ENCODE results near the gene OPRL1. TPM values are rescaled to one million over a fixed set of nuclear protein-coding genes. Genes with fewer than 3 reads are reported as not detected.

The OPRL1 gene
- total RNA-seq, 1 experiment from 2014 or later: 34.0 TPM

DNA sequence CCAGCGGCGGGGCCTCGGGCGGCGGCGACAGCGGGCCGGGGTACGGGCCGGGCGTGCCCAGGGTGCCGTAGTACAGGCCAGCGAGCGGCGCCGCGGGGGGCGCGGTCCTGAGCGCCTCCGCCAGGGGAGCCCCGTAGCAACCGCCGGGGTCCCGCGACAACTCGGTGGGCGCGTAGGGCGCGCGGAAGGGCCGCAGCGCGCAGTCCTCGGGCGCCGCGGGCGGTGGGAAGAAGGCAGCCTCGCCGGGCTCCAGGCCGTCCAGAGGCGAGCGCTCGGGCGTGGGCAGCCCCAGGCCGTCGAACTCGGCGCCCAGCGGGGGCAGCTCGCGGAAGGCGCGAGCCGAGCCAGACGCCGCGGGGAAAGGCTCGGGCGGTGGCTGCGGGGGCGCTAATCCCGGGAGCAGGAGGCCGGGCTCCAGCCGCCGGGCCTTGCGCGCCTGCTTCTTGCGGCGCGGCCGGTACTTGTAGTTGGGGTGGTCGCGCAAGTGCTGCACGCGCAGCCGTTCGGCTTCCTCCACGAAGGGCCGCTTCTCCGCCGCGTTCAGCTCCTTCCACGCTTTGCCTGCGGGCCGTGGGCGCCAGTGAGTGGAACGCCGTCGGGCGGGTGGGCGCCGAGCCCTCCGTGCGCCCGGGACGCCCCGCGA, 31.4 kb upstream of the OPRL1 start:
- Histone ChIP-seq H2AFZ (ENCODE audit: low read length) (no peak overlapping the region), H3K9me2 (replicated peaks; ENCODE audit: insufficient read depth, low read length) (no peaks in the 10 kb centered on the region), H3K4me1 (ENCODE audit: low read length) (peaks cover 16% of the 10 kb centered on the region), H3K4me3 (ENCODE audit: low read length) (no peak overlapping the region), H3K27ac (ENCODE audit: low read length) (no peak overlapping the region), H3K27me3 (ENCODE audit: low read length) (no peaks in the 10 kb centered on the region), H3K79me2 (ENCODE audit: low read length) (no peaks in the 10 kb centered on the region), H3K36me3 (ENCODE audit: insufficient read depth, low read length) (no peaks in the 10 kb centered on the region), H3K9me3 (ENCODE audit: low read length) (no peaks in the 10 kb centered on the region), H4K20me1 (ENCODE audit: insufficient read depth, low read depth, low read length) (no peaks in the 10 kb centered on the region; the same call in 1 of the 2 replicates), H3K9ac (ENCODE audit: low read length) (no peak overlapping the region), H3K4me2 (ENCODE audit: low read depth, low read length, poor library complexity, severe bottlenecking) (no peak overlapping the region)
- no peak for DNase-seq

- Histone ChIP-seq H3K4me2 (ENCODE audit: low read depth, low read length, poor library complexity, severe bottlenecking) (peak within 1 kb of the TSS; percentile 58), H3K4me1 (ENCODE audit: low read length) (peaks cover 16% of the 10 kb centered on the region), H3K36me3 (ENCODE audit: insufficient read depth, low read length) (no peaks in the 10 kb centered on the region), H3K9ac (ENCODE audit: low read length) (peak within 1 kb of the TSS; percentile 23; the same call in 1 of the 2 replicates), H3K27me3 (ENCODE audit: low read length) (no peaks in the 10 kb centered on the region), H3K79me2 (ENCODE audit: low read length) (no peaks in the 10 kb centered on the region), H2AFZ (ENCODE audit: low read length) (no peak within 1 kb of the TSS), H3K4me3 (ENCODE audit: low read length) (no peak within 1 kb of the TSS; the same call in 1 of the 2 replicates), H3K9me2 (replicated peaks; ENCODE audit: insufficient read depth, low read length) (no peaks in the 10 kb centered on the region), H3K27ac (ENCODE audit: low read length) (no peak within 1 kb of the TSS), H3K9me3 (ENCODE audit: low read length) (no peaks in the 10 kb centered on the region), H4K20me1 (ENCODE audit: insufficient read depth, low read depth, low read length) (no peaks in the 10 kb centered on the region; the same call in 1 of the 2 replicates)
- DNase-seq: no peak
Observed at GRCh38 chr20:64049060-64049877, 30.6 kb upstream of the OPRL1 start, which contains the start of gene SOX18. SOX18 (minus strand) TSS chr20:64049639; CDS start chr20:64049516, 123 bp downstream.

GRCh38 chr20:64049878-64050260, 30.0 kb upstream of the OPRL1 start:
- no peaks in the 10 kb centered on the region for H3K36me3 ChIP-seq (ENCODE audit: insufficient read depth, low read length)
- no peaks in the 10 kb centered on the region for H3K9me3 ChIP-seq (ENCODE audit: low read length)
- no peaks in the 10 kb centered on the region for H3K9me2 ChIP-seq (replicated peaks; ENCODE audit: insufficient read depth, low read length)
- peak; percentile 79 for DNase-seq
- H3K9ac ChIP-seq (ENCODE audit: low read length): peak overlapping the region; percentile 23; the same call in 1 of the 2 replicates
- no peak overlapping the region for H2AFZ ChIP-seq (ENCODE audit: low read length)
- peak overlapping the region; percentile 58 for H3K4me2 ChIP-seq (ENCODE audit: low read depth, low read length, poor library complexity, severe bottlenecking)
- no peaks in the 10 kb centered on the region for H3K79me2 ChIP-seq (ENCODE audit: low read length)
- H3K27me3 ChIP-seq (ENCODE audit: low read length): no peaks in the 10 kb centered on the region
- H3K4me3 ChIP-seq (ENCODE audit: low read length): no peak overlapping the region; the same call in 1 of the 2 replicates
- peaks cover 19% of the 10 kb centered on the region for H3K4me1 ChIP-seq (ENCODE audit: low read length)
- no peak overlapping the region for H3K27ac ChIP-seq (ENCODE audit: low read length)
- H4K20me1 ChIP-seq (ENCODE audit: insufficient read depth, low read depth, low read length): no peaks in the 10 kb centered on the region; the same call in 1 of the 2 replicates

DNA sequence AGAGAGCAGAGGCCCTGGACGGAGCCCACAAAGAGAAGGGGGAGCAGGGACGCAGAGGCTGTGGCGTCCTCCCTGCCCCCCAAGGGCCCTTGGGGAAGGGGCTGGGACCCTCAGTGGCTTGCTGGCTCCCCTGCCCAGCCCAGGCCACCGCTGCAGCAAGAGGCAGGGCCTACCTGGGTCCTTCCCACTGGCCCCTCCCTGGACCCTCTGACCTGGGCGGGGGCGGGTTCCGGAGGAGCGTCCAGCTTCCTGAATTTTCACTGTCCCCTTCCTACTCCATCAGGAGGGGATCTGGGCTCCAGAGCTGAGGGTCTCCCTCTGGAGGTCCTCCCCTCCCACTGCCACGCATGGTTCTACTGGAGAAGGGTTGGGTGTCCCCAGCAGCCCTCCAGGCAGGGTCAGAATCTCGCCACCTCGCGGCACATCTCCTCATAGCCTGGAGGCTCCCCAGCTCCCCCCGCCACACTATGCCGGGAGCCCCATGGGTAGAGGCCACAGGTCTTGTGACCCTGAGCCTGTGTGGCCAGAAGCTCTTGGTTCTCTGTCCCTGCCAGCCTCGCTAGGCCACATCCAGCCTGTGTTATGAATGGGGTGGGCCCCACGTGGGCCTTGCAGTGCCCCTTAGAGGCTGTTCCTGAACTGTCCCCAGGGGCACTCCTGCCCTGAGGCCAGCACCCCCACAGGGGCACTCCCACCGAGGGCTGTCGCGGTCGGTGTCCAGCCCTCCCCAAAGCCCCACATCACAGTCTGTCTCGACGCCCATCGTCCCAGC, 29.4 kb upstream of the OPRL1 start:
- peaks cover 24% of the 10 kb centered on the region for H3K4me1 ChIP-seq (ENCODE audit: low read length)
- no peak for DNase-seq
- H3K9me3 ChIP-seq (ENCODE audit: low read length): no peaks in the 10 kb centered on the region
- peak overlapping the region; percentile 23; the same call in 1 of the 2 replicates for H3K9ac ChIP-seq (ENCODE audit: low read length)
- H3K4me3 ChIP-seq (ENCODE audit: low read length): no peak overlapping the region; the same call in 1 of the 2 replicates
- no peaks in the 10 kb centered on the region; the same call in 1 of the 2 replicates for H4K20me1 ChIP-seq (ENCODE audit: insufficient read depth, low read depth, low read length)
- no peaks in the 10 kb centered on the region for H3K27me3 ChIP-seq (ENCODE audit: low read length)
- H3K36me3 ChIP-seq (ENCODE audit: insufficient read depth, low read length): no peaks in the 10 kb centered on the region
- H2AFZ ChIP-seq (ENCODE audit: low read length): no peak overlapping the region
- H3K4me2 ChIP-seq (ENCODE audit: low read depth, low read length, poor library complexity, severe bottlenecking): peak overlapping the region; percentile 58
- no peaks in the 10 kb centered on the region for H3K9me2 ChIP-seq (replicated peaks; ENCODE audit: insufficient read depth, low read length)
- no peaks in the 10 kb centered on the region for H3K79me2 ChIP-seq (ENCODE audit: low read length)
- H3K27ac ChIP-seq (ENCODE audit: low read length): no peak overlapping the region

DNA sequence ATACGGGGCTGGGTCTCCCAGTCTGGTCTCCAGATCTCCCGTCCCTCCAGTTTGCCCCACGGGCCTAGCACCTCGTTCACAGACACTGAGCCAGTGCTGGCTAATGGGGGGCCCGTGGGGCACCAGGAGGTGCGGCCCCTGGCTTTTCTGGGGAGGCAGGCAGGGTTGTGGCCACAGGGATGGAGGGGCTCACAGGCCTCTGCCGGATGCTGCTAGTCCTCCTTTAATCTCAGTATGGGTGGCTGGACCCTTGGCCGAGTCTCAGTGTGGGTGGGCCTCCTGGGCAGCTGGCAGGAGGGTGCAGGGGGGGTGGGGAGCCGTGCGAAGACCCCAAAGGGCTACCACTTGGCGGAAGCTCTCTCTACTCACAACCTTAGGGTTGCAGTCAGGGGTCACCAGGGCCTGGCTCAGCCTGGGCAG, 28.8 kb upstream of the OPRL1 start:
- Histone ChIP-seq H3K79me2 (ENCODE audit: low read length) (no peaks in the 10 kb centered on the region), H3K9me3 (ENCODE audit: low read length) (no peaks in the 10 kb centered on the region), H3K36me3 (ENCODE audit: insufficient read depth, low read length) (no peaks in the 10 kb centered on the region), H3K4me1 (ENCODE audit: low read length) (peaks cover 24% of the 10 kb centered on the region), H3K27ac (ENCODE audit: low read length) (no peak overlapping the region), H4K20me1 (ENCODE audit: insufficient read depth, low read depth, low read length) (no peaks in the 10 kb centered on the region; the same call in 1 of the 2 replicates), H3K27me3 (ENCODE audit: low read length) (no peaks in the 10 kb centered on the region), H3K4me2 (ENCODE audit: low read depth, low read length, poor library complexity, severe bottlenecking) (no peak overlapping the region), H3K9ac (ENCODE audit: low read length) (no peak overlapping the region), H2AFZ (ENCODE audit: low read length) (no peak overlapping the region), H3K4me3 (ENCODE audit: low read length) (no peak overlapping the region), H3K9me2 (replicated peaks; ENCODE audit: insufficient read depth, low read length) (no peaks in the 10 kb centered on the region)
- no peak for DNase-seq

DNA sequence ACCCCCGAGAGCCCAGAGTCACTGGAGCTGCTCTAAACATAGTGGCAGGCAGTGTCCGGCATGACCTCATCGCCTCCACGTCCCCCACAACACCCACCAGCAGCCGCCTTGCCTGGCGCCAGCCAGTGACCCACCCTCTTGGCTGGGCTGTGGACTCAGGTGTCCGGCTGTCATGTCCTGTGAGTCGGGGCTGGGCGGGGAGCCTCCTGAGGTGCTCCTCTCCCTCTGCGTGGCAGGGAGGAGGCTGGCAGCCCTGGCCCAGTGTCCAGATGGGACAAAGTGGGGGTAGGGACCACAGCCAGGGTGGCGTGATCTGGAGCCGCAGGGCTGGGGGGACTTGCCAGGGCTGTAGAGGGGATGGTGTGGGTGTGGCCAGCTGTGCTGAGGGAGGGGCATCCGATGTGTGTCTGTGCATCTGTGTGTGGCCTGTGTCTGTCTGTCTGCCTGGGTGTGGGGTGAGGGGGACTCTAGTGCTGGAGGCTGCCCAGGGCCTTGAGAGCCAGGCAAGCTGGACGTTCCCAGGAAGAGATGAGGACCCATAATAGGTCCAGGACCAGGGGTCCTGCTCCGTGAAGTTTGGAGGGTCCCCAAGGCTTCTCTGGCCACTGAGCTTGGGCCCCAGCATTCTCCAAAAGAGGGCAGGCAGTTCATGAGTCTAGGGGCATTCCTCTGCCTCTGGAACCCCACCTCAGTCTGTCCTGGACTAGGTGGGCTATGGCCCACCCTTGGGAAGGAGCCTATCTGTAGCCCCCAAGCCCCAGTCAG, 28.1 kb upstream of the OPRL1 start:
- no peak for DNase-seq
- Histone ChIP-seq H3K27ac (ENCODE audit: low read length) (no peak overlapping the region), H3K79me2 (ENCODE audit: low read length) (no peaks in the 10 kb centered on the region), H3K9ac (ENCODE audit: low read length) (no peak overlapping the region), H3K4me3 (ENCODE audit: low read length) (no peak overlapping the region), H4K20me1 (ENCODE audit: insufficient read depth, low read depth, low read length) (no peaks in the 10 kb centered on the region), H3K4me1 (ENCODE audit: low read length) (peaks cover 24% of the 10 kb centered on the region), H3K27me3 (ENCODE audit: low read length) (no peaks in the 10 kb centered on the region), H3K36me3 (ENCODE audit: insufficient read depth, low read length) (no peaks in the 10 kb centered on the region), H3K4me2 (ENCODE audit: low read depth, low read length, poor library complexity, severe bottlenecking) (no peak overlapping the region), H3K9me3 (ENCODE audit: low read length) (no peaks in the 10 kb centered on the region), H3K9me2 (replicated peaks; ENCODE audit: insufficient read depth, low read length) (no peaks in the 10 kb centered on the region), H2AFZ (ENCODE audit: low read length) (no peak overlapping the region)

DNA sequence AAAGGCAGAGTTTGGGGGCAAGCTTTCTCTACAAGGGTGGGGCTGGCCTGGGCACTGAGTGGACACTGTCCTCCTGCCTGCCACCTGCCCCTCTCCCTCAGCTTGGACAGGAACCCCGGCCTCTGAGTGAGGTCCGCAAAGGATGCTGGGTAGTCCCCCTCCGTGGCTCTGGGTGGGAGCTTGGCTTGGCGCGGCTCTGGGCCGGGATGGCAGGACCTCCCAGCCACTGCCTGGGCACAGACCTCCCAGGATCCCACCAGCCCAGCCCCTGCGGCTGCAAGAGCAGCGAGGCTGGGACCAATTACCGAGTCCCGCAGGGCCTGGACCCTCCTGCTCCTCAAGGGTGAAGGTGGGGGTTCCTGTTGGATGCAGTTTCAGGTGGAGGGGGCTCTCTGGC, 27.6 kb upstream of the OPRL1 start:
- no peak overlapping the region for H3K4me2 ChIP-seq (ENCODE audit: low read depth, low read length, poor library complexity, severe bottlenecking)
- H3K9ac ChIP-seq (ENCODE audit: low read length): no peak overlapping the region
- H3K27ac ChIP-seq (ENCODE audit: low read length): no peak overlapping the region
- H3K9me2 ChIP-seq (replicated peaks; ENCODE audit: insufficient read depth, low read length): no peaks in the 10 kb centered on the region
- no peaks in the 10 kb centered on the region for H4K20me1 ChIP-seq (ENCODE audit: insufficient read depth, low read depth, low read length)
- no peaks in the 10 kb centered on the region for H3K27me3 ChIP-seq (ENCODE audit: low read length)
- no peak overlapping the region for H3K4me3 ChIP-seq (ENCODE audit: low read length)
- H3K79me2 ChIP-seq (ENCODE audit: low read length): no peaks in the 10 kb centered on the region
- no peaks in the 10 kb centered on the region for H3K9me3 ChIP-seq (ENCODE audit: low read length)
- no peak for DNase-seq
- no peaks in the 10 kb centered on the region for H3K36me3 ChIP-seq (ENCODE audit: insufficient read depth, low read length)
- H3K4me1 ChIP-seq (ENCODE audit: low read length): peaks cover 25% of the 10 kb centered on the region
- no peak overlapping the region for H2AFZ ChIP-seq (ENCODE audit: low read length)

All from Karpas-422 (cell line).